Stimulated activated CD4-positive, alpha-beta T cell treated with anti-CD3 and anti-CD28 coated beads, Interleukin-12 subunit alpha, Interleukin-12 subunit beta, amount 100 ng/mL, for 48 hours (primary cell): Measurements from ENCODE around the gene CARD10.

ENCODE experiments used
- DNase-seq, 3 donors: peaks; one replicate each; pipeline ENCODE4 v3.0.0-alpha.2; 2020; ENCODE audit warnings: low read depth in 2 of 3, low spot score in 1 of 3

Gene CARD10

GRCh38 chr22:37519268-37520195 lies at the start of gene CARD10:
Gene CARD10 (minus strand): TSS chr22:37519415. CDS start chr22:37519200, 215 bp downstream.
- no peak for DNase-seq

GRCh38 chr22:37568448-37569008 lies 49.3 kb upstream of the CARD10 start:
- DNase-seq, result no peak

GRCh38 chr22:37568012-37568411 lies 48.8 kb upstream of the CARD10 start:
- no peak for DNase-seq

GRCh38 chr22:37566903-37567798 lies 47.9 kb upstream of the CARD10 start:
- DNase-seq, result peak; percentile 84 to 94 (median 88)

GRCh38 chr22:37566329-37566837 lies 47.2 kb upstream of the CARD10 start:
- peak in 1 of 3 donors; percentile 13 for DNase-seq

- DNase-seq, result no peak
Observed at GRCh38 chr22:37565830-37566229, 46.6 kb upstream of the CARD10 start.

- DNase-seq, result no peak
Observed at GRCh38 chr22:37564111-37564711, 45.0 kb upstream of the CARD10 start.

GRCh38 chr22:37563153-37564081 lies 44.2 kb upstream of the CARD10 start:
- DNase-seq, result no peak

GRCh38 chr22:37562049-37562875 lies 43.0 kb upstream of the CARD10 start:
- DNase-seq, result no peak

- DNase-seq, result peak; percentile 75 to 89 (median 79)
Observed at GRCh38 chr22:37561212-37562048, 42.2 kb upstream of the CARD10 start.

GRCh38 chr22:37560608-37561211 lies 41.5 kb upstream of the CARD10 start:
- DNase-seq, result no peak

GRCh38 chr22:37559901-37560607 lies 40.8 kb upstream of the CARD10 start, which contains the start of gene CDC42EP1:
Gene CDC42EP1 (plus strand): TSS chr22:37560480. CDS start chr22:37566350, 5,870 bp downstream.
- no peak for DNase-seq

- no peak for DNase-seq
Observed at GRCh38 chr22:37559521-37559900, 40.3 kb upstream of the CARD10 start.

- DNase-seq, result no peak
Observed at GRCh38 chr22:37558815-37559214, 39.6 kb upstream of the CARD10 start.

- DNase-seq, result no peak
Observed at GRCh38 chr22:37557321-37558001, 38.2 kb upstream of the CARD10 start.

GRCh38 chr22:37556710-37557109 lies 37.5 kb upstream of the CARD10 start:
- DNase-seq, result no peak
